GM12878 (cell line): ENCODE measurements around the gene SUGP2. TPM values are rescaled to one million over a fixed set of nuclear protein-coding genes. Genes with fewer than 3 reads are reported as not detected.
A peak's percentile ranks its signal among the peaks of the same experiment; 100 is the strongest.

Experiments
- ATAC-seq: fragments of 200-7000 bp; cut with Tn5 transposase; 3 replicates; pipeline ENCODE4 v1.9.1; 2020; ENCODE audit warnings: mild to moderate bottlenecking, moderate library complexity
- BruUV-seq: library from RNA; stranded (reverse); fragments of 400-500 nt; replicated peaks from 2 replicates; lab custom pipeline; 2021; lab: Mats Ljungman, UMichigan
- CTCF ChIA-PET: fragments of 300-600 bp; sonication (Branson Sonifier 250); formaldehyde crosslinking; extraction: SDS; loops from one replicate; lab custom pipeline; 2021; ENCODE audit warnings: inconsistent platforms; lab: Yijun Ruan, JAX
- POLR2A ChIA-PET: fragments of 350-600 bp; formaldehyde crosslinking; extraction: SDS; loops from one replicate; lab custom pipeline; 2021; ENCODE audit warnings: inconsistent platforms; lab: Charles Lee
- RAD21 ChIA-PET: fragments of 300-600 bp; sonication (Branson Sonifier 250); formaldehyde crosslinking; loops from one replicate; lab custom pipeline; 2023; ENCODE audit warnings: antibody characterized with exemption; ENCODE audit not compliant: unreplicated experiment; lab: Charles Lee
- SMC1A ChIA-PET: fragments of 300-600 bp; sonication (Branson Sonifier 250); formaldehyde crosslinking; loops from one replicate; lab custom pipeline; 2023; ENCODE audit not compliant: unreplicated experiment, uncharacterized antibody; lab: Charles Lee
- DNase-seq: peaks from one replicate; pipeline ENCODE4 v3.0.0-alpha.2; 2011; ENCODE audit warnings: low read depth, low spot score
- FAIRE-seq: peaks from 3 replicates; lab custom pipeline; 2011; peaks lifted over from hg19 to GRCh38; lab: Jason Lieb, UNC
- H2AFZ ChIP-seq: 2 replicates; pipeline ENCODE4 v1.6.0; 2011; ENCODE audit warnings: low read depth, low read length, control low read depth; ENCODE audit not compliant: control insufficient read depth
- H3K27ac ChIP-seq: 2 replicates; pipeline ENCODE4 v1.5.1; 2011; ENCODE audit warnings: control low read depth; ENCODE audit not compliant: control insufficient read depth, insufficient read depth
- H3K27me3 ChIP-seq, 2 experiments: replicated peaks in 1 of 2; 2 replicates each; pipeline versions ENCODE4 v1.6.0 to v1.6.1; 2011; ENCODE audit warnings: low read length in 1 of 2; ENCODE audit not compliant: control insufficient read depth in 2 of 2, insufficient read depth in 2 of 2
- H3K36me3 ChIP-seq, 2 experiments: 2 replicates each; pipeline ENCODE4 v1.5.1; 2011; ENCODE audit warnings: low read length in 1 of 2; ENCODE audit not compliant: control insufficient read depth in 2 of 2, insufficient read depth in 2 of 2
- H3K4me1 ChIP-seq: 2 replicates; pipeline ENCODE4 v1.6.1; 2011; ENCODE audit warnings: mild to moderate bottlenecking, low read length, moderate library complexity, mixed read lengths; ENCODE audit not compliant: control insufficient read depth, insufficient read depth
- H3K4me2 ChIP-seq: 2 replicates; pipeline ENCODE4 v1.6.0; 2011; ENCODE audit warnings: control low read depth; ENCODE audit not compliant: control insufficient read depth, insufficient read depth
- H3K4me3 ChIP-seq: fragments of 200-600 bp; sonication (generic); 2 replicates; pipeline ENCODE4 v1.5.1; 2016
- H3K79me2 ChIP-seq: 2 replicates; pipeline ENCODE4 v1.6.0; 2011; ENCODE audit warnings: low read length; ENCODE audit not compliant: control insufficient read depth, insufficient read depth
- H3K9ac ChIP-seq: 2 replicates; pipeline ENCODE4 v1.8.0; 2011; ENCODE audit warnings: low read length, control low read depth, mixed read lengths; ENCODE audit not compliant: control insufficient read depth, insufficient read depth
- H3K9me3 ChIP-seq: replicated peaks from 3 replicates; pipeline ENCODE4 v1.5.1; 2011; ENCODE audit warnings: mild to moderate bottlenecking, low read length; ENCODE audit not compliant: control insufficient read depth, insufficient read depth
- H4K20me1 ChIP-seq: 2 replicates; pipeline ENCODE4 v1.6.0; 2011; ENCODE audit not compliant: control insufficient read depth, insufficient read depth
- MTA3 ChIP-seq: IDR thresholded peaks from 2 replicates; pipeline ENCODE4 v1.6.1; 2012; ENCODE audit warnings: low read length, inconsistent platforms, borderline replicate concordance
- NFXL1 ChIP-seq: fragments of 450-650 bp; IDR thresholded peaks from 2 replicates; pipeline ENCODE4 v1.6.1; 2017; ENCODE audit warnings: antibody characterized with exemption, mild to moderate bottlenecking, borderline replicate concordance
- RUNX3 ChIP-seq: IDR thresholded peaks from 2 replicates; pipeline ENCODE4 v1.6.1; 2012; ENCODE audit warnings: low read length, inconsistent platforms
- ZBTB33 ChIP-seq: fragments of 450-650 bp; IDR thresholded peaks from 2 replicates; pipeline ENCODE4 v1.6.1; 2017; ENCODE audit warnings: mild to moderate bottlenecking
- WGBS: methylation state at CpG from one replicate; pipeline ENCODE4 v1.1.6; 2016; ENCODE audit warnings: low lambda C conversion rate; ENCODE audit not compliant: insufficient replicate concordance, insufficient coverage; ENCODE audit errors: missing lambda C conversion rate; 5-methylcytosine and 5-hydroxymethylcytosine counted together
- in situ Hi-C: fragments of 300-500 bp; cut with MboI; formaldehyde crosslinking; loops from 9 replicates; pipeline ENCODE4 v1.14.3; 2018; ENCODE audit warnings: mixed read lengths
- intact Hi-C: fragments of 100-400 bp; cut with micrococcal nuclease; formaldehyde crosslinking; loops from one replicate; pipeline ENCODE4 v1.14.2; 2022; ENCODE audit not compliant: unreplicated experiment
- polyA plus RNA-seq, 11 experiments: library from polyadenylated mRNA; depleted of rRNA in 4 of 11; unstranded in 6 of 11; stranded (reverse) in 5 of 11; fragments of >200 nt; fragmentation: Nextera tagmentation in 4 of 11; fragmentation: Illumina TruSeq in 1 of 11; extraction: Ambion mirVana in 4 of 11; extraction: Trizol in 1 of 11; gene quantifications; 1 replicate in 1 of 11; 2 replicates in 10 of 11; pipeline versions ENCODE4 v1.2.1 to v1.2.3, GENCODE V29; 2011 to 2016; ENCODE audit warnings: inconsistent platforms in 2 of 11, missing spikeins in 2 of 11, low read depth in 1 of 11
- total RNA-seq, 4 experiments: library from RNA; depleted of rRNA in 3 of 4; stranded (reverse); fragments of >200 nt in 3 of 4; fragmentation: Illumina TruSeq in 1 of 4; extraction: Trizol in 1 of 4; gene quantifications; 2 replicates each; pipeline versions ENCODE4 v1.2.1 to v1.2.3, GENCODE V29; 2013 to 2021

Gene SUGP2
- total and polyA plus RNA-seq, 10 of the 15 experiments (the other 5 are each of a cell fraction or from before 2014, with no cell fraction given), result 15.0 to 120 (median 57.2) TPM

- 0 out of 2 replicates have a peak, but pooled peaks have one; percentile 43 for TF ChIP-seq RUNX3
- TF ChIP-seq MTA3, result peak; percentile 12; the same call in 1 of the 2 replicates
- no peak for TF ChIP-seq ZBTB33
- TF ChIP-seq NFXL1, result peak; percentile 82
- TF ChIP-seq, all 136 proteins: peak for 3
- ChIA-PET POLR2A (interaction anchor here (0.6 to 1.9 kb wide), 4 partner anchors 92 to 506 kb away, joined by 3 to 6 read pairs (median 4); partner anchors contain the start of genes COPE, DDX49 and MEF2B), SMC1A (interaction anchor here (1.5 kb wide), 1 partner anchor 112 kb away, joined by 5 read pairs; no protein-coding TSS in a partner anchor), RAD21 (interaction anchor here (1.4 kb wide), 1 partner anchor 112 kb away, joined by 6 read pairs; no protein-coding TSS in a partner anchor), CTCF (interaction anchor here (0.7 to 1.8 kb wide), 4 partner anchors 50 to 112 kb away, joined by 3 to 10 read pairs (median 3); no protein-coding TSS in a partner anchor)
- peak overlapping the region; percentile 98 for H3K4me2 ChIP-seq
- no peaks in the 10 kb centered on the region for H4K20me1 ChIP-seq
- H3K4me3 ChIP-seq, result peak overlapping the region; percentile 69; the same call in 1 of the 2 replicates
- no peaks in the 10 kb centered on the region for H3K9me3 ChIP-seq
- 88% methylated on average over 4 of the region's 4 CpGs for WGBS
- peaks cover 17% of the 10 kb centered on the region for H3K4me1 ChIP-seq
- peak overlapping the region; percentile 92 for H2AFZ ChIP-seq
- FAIRE-seq (no peak), ATAC-seq (no peak), DNase-seq (no peak)
- H3K36me3 ChIP-seq, result peaks cover 4 to 5% of the 10 kb centered on the region in 2 experiments
- peak overlapping the region; percentile 65 for H3K27ac ChIP-seq
- in situ Hi-C loops, result no loop called here
- peak overlapping the region; percentile 72 for H3K9ac ChIP-seq
- intact Hi-C loops, result no loop called here
- BruUV-seq, result TSS peak; percentile 85
- H3K27me3 ChIP-seq, result no peaks in the 10 kb centered on the region
- H3K79me2 ChIP-seq, result peaks cover 21% of the 10 kb centered on the region
Observed at GRCh38 chr19:19062454-19063182, 29.3 kb upstream of the SUGP2 start.
